GM12874 (cell line): ENCODE measurements around the gene HPGDS.
A peak's percentile ranks its signal among the peaks of the same experiment; 100 is the strongest.

ENCODE experiments used
- CTCF ChIP-seq: IDR thresholded peaks from 2 replicates; pipeline ENCODE4 v1.5.1; 2011; ENCODE audit warnings: low read depth, mild to moderate bottlenecking, control low read depth, low read length, moderate library complexity; ENCODE audit not compliant: insufficient read depth

The HPGDS gene

GRCh38 chr4:94342694-94343093 lies at the start of gene HPGDS:
HPGDS (minus strand) TSS chr4:94342836; CDS start chr4:94334629, 8,207 bp downstream.
- TF ChIP-seq CTCF = no peak

- peak; percentile 29; the same call in 1 of the 2 replicates for TF ChIP-seq CTCF
Observed at GRCh38 chr4:94390804-94391410, 48.3 kb upstream of the HPGDS start.

DNA sequence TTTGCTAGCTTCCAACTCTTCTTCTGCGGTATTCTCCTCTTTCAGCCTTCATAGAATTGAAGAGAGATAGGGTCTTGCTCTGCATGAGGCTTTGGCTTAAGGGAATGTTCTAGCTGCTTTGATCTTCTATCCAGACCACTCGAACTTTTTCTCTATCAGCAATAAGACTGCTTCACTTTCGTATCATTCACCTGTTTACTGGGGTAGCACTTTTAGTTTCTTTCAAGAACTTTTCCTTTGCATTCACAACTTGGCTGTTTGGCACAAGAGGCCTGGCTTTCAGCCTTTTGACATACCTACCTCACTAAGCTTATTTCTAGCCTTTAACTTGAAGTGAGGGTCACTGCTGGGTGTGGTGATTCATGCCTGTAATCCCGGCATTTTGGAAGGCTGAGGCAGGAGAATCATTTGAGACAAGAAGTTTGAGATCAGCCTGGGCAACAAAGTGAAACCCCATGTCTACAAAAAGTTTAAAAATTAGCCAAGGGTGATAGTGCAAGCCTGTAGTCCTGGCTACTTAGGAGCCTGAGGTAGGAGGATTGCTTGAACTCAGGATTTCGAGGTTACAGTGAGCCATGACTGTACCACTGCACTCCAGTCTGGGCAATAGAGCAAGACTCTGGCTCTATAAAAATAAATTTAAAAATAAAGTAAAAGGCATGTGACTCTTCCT lies 47.1 kb upstream of the HPGDS start:
- no peak for TF ChIP-seq CTCF

GRCh38 chr4:94378047-94378446 lies 35.4 kb upstream of the HPGDS start:
- no peak for TF ChIP-seq CTCF

- TF ChIP-seq CTCF = no peak
Observed at GRCh38 chr4:94377294-94377693, 34.7 kb upstream of the HPGDS start.

GRCh38 chr4:94375364-94375763 lies 32.7 kb upstream of the HPGDS start:
- no peak for TF ChIP-seq CTCF

DNA sequence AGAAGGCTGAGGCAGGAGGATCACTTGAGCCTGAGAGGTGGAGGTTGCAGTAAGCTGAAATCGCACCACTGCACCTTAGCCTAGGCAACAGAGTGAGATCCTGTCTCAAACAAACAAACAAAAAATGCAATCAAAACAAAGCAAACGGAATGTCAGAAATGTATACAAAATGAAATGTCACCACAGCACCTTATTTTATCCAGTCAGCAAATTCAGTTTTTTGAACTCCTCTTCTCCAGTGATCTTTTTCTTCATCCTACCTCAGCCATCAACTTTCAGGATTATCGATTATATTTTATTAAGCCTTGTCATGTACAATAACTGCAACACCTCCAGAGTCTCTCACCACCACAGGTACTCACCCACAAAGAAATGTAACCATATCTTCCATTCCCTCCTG lies 31.1 kb upstream of the HPGDS start:
- TF ChIP-seq CTCF = no peak
